Hepatocyte (in vitro differentiated cells): Measurements from ENCODE around the gene CPS1. TPM values are rescaled to one million over a fixed set of nuclear protein-coding genes. Genes with fewer than 3 reads are reported as not detected.

Experiments used
- DNase-seq: peaks from one replicate; pipeline ENCODE4 v3.0.0-alpha.2; 2016; ENCODE audit warnings: low spot score
- H2AFZ ChIP-seq: fragments of 200-600 bp; sonication (generic); 2 replicates; pipeline ENCODE4 v1.6.0; 2016; ENCODE audit warnings: antibody characterized with exemption, mild to moderate bottlenecking
- H3K27ac ChIP-seq: fragments of 200-600 bp; sonication (generic); 2 replicates; pipeline ENCODE4 v1.5.1; 2016; ENCODE audit warnings: mild to moderate bottlenecking
- H3K27me3 ChIP-seq: fragments of 200-600 bp; sonication (generic); 2 replicates; pipeline ENCODE4 v1.6.1; 2016
- H3K36me3 ChIP-seq: fragments of 200-600 bp; sonication (generic); replicated peaks from 2 replicates; pipeline ENCODE4 v1.5.1; 2016; ENCODE audit warnings: low read depth; ENCODE audit not compliant: insufficient read depth
- H3K4me1 ChIP-seq: fragments of 200-600 bp; sonication (generic); 2 replicates; pipeline ENCODE4 v1.5.1; 2016; ENCODE audit warnings: mild to moderate bottlenecking, moderate library complexity; ENCODE audit not compliant: insufficient read depth
- H3K4me2 ChIP-seq: fragments of 200-600 bp; sonication (generic); 2 replicates; pipeline ENCODE4 v1.6.0; 2016
- H3K4me3 ChIP-seq: fragments of 200-600 bp; sonication (generic); 2 replicates; pipeline ENCODE4 v1.5.1; 2016; ENCODE audit warnings: mild to moderate bottlenecking
- H3K79me2 ChIP-seq: fragments of 200-600 bp; sonication (generic); 2 replicates; pipeline ENCODE4 v1.6.0; 2017; ENCODE audit warnings: mild to moderate bottlenecking
- H3K9me2 ChIP-seq: fragments of 200-600 bp; sonication (generic); replicated peaks from 2 replicates; pipeline ENCODE4 v1.6.0; 2017; ENCODE audit warnings: mild to moderate bottlenecking; ENCODE audit not compliant: insufficient read depth
- H3K9me3 ChIP-seq: fragments of 200-600 bp; sonication (generic); 2 replicates; pipeline ENCODE4 v1.5.1; 2016; ENCODE audit warnings: low read depth, mild to moderate bottlenecking
- H4K20me1 ChIP-seq: fragments of 200-600 bp; sonication (generic); 2 replicates; pipeline ENCODE4 v1.6.0; 2016; ENCODE audit warnings: mild to moderate bottlenecking; ENCODE audit not compliant: insufficient read depth, poor library complexity, severe bottlenecking
- CTCF ChIP-seq: fragments of 200-600 bp; sonication (generic); IDR thresholded peaks from 2 replicates; pipeline ENCODE4 v1.5.1; 2016; ENCODE audit warnings: antibody characterized with exemption, mild to moderate bottlenecking; ENCODE audit not compliant: poor library complexity
- EZH2 ChIP-seq: fragments of 200-600 bp; sonication (generic); IDR thresholded peaks from 2 replicates; pipeline ENCODE4 v1.6.1; 2016; ENCODE audit warnings: antibody characterized with exemption, mild to moderate bottlenecking, borderline replicate concordance
- EZH2phosphoT487 ChIP-seq: fragments of 200-600 bp; sonication (generic); IDR thresholded peaks from one replicate; pipeline ENCODE4 v1.6.1; 2018; ENCODE audit warnings: antibody characterized with exemption, mild to moderate bottlenecking, low read depth, moderate library complexity; ENCODE audit not compliant: unreplicated experiment, severe bottlenecking
- WGBS: methylation state at CpG from one replicate; pipeline ENCODE4 v1.1.6; 2016; ENCODE audit warnings: low lambda C conversion rate; ENCODE audit errors: missing lambda C conversion rate; 5-methylcytosine and 5-hydroxymethylcytosine counted together
- polyA plus RNA-seq: library from polyadenylated mRNA; unstranded; fragments of >200 nt; fragmentation: Nextera tagmentation; extraction: Ambion mirVana; gene quantifications from 2 replicates; pipeline ENCODE4 v1.2.1, GENCODE V29; 2016
- total RNA-seq: library from RNA; depleted of rRNA; stranded (reverse); fragments of >200 nt; gene quantifications from 2 replicates; pipeline ENCODE4 v1.2.3, GENCODE V29; 2014

CPS1 gene
- total and polyA plus RNA-seq, 2 experiments from 2014 or later = 239 to 587 TPM

- no peak for DNase-seq
- Histone ChIP-seq H2AFZ (no peak overlapping the region), H3K4me3 (no peak overlapping the region), H3K79me2 (no peaks in the 10 kb centered on the region), H3K27me3 (no peaks in the 10 kb centered on the region), H3K9me3 (no peaks in the 10 kb centered on the region), H3K4me1 (no peaks in the 10 kb centered on the region), H3K9me2 (no peaks in the 10 kb centered on the region), H3K27ac (no peak overlapping the region), H4K20me1 (no peaks in the 10 kb centered on the region), H3K4me2 (no peak overlapping the region), H3K36me3 (no peaks in the 10 kb centered on the region)
- TF ChIP-seq CTCF = no peak
- no peak for TF ChIP-seq EZH2phosphoT487
- TF ChIP-seq EZH2 = no peak
- 6% methylated on average over 2 of the region's 2 CpGs for WGBS
Observed at GRCh38 chr2:210713122-210713521, 156.7 kb downstream of the CPS1 start.

DNA sequence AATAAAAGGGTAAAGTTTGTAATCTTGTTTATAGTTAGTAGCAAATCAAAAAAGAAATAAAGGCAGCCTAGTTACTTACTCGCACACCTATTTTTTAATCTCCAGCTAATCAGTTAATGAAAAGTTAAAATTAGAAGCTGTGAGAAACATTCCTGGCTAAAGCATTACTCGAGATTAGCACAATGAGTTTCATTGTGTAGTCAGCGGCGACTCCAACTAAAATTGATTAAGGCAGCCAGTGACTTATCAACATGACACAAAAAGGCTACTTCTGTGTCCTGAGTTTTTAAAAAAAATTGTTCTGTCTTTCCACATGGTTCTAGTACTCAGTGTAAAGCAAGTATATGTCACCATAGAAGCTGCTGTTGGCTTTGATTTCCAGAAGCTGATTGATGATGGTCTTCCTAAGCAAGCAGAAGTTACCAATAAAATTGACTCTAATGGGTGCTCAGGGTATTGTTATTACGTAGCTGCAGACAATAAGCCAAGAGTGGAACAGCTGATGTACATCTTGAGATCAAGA is 159.2 kb downstream of the CPS1 start:
- DNase-seq = no peak

DNA sequence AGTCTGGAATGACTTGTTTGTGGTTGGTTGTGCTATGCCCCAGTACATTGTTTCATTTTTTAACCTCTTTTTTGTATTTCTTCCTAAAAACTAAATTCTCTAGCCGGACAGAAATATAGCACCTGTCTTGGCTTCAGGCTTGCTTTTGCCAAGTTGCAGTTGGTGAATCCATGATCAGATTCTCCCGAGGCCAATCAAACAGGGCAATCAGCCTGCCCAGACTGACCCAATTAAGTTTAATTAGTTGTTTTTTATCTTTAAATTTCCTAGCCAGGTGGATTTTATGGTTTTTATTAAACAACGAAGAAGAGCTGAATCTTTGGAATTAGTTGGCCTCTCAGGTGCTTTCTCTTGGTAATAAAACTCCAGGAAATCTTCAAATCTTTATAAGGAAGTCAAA is 162.1 kb downstream of the CPS1 start:
- Histone ChIP-seq H4K20me1 (no peaks in the 10 kb centered on the region), H3K4me1 (no peaks in the 10 kb centered on the region), H3K36me3 (no peaks in the 10 kb centered on the region), H2AFZ (no peak overlapping the region), H3K4me3 (no peak overlapping the region), H3K9me2 (no peaks in the 10 kb centered on the region), H3K4me2 (no peak overlapping the region), H3K27ac (no peak overlapping the region), H3K79me2 (no peaks in the 10 kb centered on the region), H3K9me3 (no peaks in the 10 kb centered on the region), H3K27me3 (no peaks in the 10 kb centered on the region)
- DNase-seq = no peak
- WGBS = 38% methylated on average over 3 of the region's 3 CpGs
- TF ChIP-seq EZH2 = no peak
- TF ChIP-seq CTCF = no peak
- TF ChIP-seq EZH2phosphoT487 = no peak

More for the DNA sequence above, 159.2 kb downstream of the CPS1 start:
- H3K4me3 ChIP-seq = no peak overlapping the region
- no peaks in the 10 kb centered on the region for H3K4me1 ChIP-seq
- H3K4me2 ChIP-seq = no peak overlapping the region
- H4K20me1 ChIP-seq = no peaks in the 10 kb centered on the region
- H3K27ac ChIP-seq = no peak overlapping the region
- TF ChIP-seq EZH2 (no peak), CTCF (no peak), EZH2phosphoT487 (no peak)
- WGBS = 74% methylated on average over 5 of the region's 5 CpGs
- no peaks in the 10 kb centered on the region for H3K79me2 ChIP-seq
- no peaks in the 10 kb centered on the region for H3K9me2 ChIP-seq
- H3K9me3 ChIP-seq = no peaks in the 10 kb centered on the region
- no peak overlapping the region for H2AFZ ChIP-seq
- no peaks in the 10 kb centered on the region for H3K27me3 ChIP-seq
- no peaks in the 10 kb centered on the region for H3K36me3 ChIP-seq

DNA sequence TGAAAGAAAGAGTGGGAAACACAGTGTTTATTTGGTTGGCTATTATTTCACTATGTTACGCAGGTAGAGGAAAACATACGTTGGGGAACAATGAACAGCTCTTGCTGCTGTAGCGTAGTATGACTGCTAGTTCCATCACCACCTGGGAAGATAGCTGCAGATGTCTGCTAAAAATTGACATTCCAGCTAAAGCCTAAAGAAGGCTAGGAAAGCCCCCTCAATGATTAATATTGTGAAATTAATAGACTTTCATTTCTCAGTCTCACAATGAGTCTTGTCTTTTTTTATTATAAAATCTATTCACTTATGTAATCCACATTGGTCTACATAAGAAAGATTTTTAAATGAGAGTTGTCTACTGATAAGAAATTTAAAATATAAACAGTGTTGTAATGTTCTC is 165.7 kb downstream of the CPS1 start:
- no peaks in the 10 kb centered on the region for H4K20me1 ChIP-seq
- WGBS = 93% methylated on average over 3 of the region's 3 CpGs
- no peaks in the 10 kb centered on the region for H3K36me3 ChIP-seq
- no peaks in the 10 kb centered on the region for H3K4me1 ChIP-seq
- no peak for TF ChIP-seq EZH2phosphoT487
- no peak for TF ChIP-seq EZH2
- TF ChIP-seq CTCF = no peak
- H2AFZ ChIP-seq = no peak overlapping the region
- H3K4me3 ChIP-seq = no peak overlapping the region
- no peaks in the 10 kb centered on the region for H3K9me2 ChIP-seq
- H3K4me2 ChIP-seq = no peak overlapping the region
- no peaks in the 10 kb centered on the region for H3K79me2 ChIP-seq
- no peak overlapping the region for H3K27ac ChIP-seq
- no peaks in the 10 kb centered on the region for H3K9me3 ChIP-seq
- H3K27me3 ChIP-seq = no peaks in the 10 kb centered on the region
- no peak for DNase-seq
